SK-N-SH (cell line): Measurements from ENCODE around the gene TIMM17B. TPM values are rescaled to one million over a fixed set of nuclear protein-coding genes. Genes with fewer than 3 reads are reported as not detected.
A peak's percentile ranks its signal among the peaks of the same experiment; 100 is the strongest.
"Not testable (repeated sequence)": the region's sequence is repeated elsewhere in the genome, so short reads cannot be mapped to it uniquely, and the experiment has no call there.

Experiments
- CTCF ChIA-PET: fragments of 300-600, 350-600 bp; formaldehyde crosslinking; extraction: SDS; loops from one replicate; lab custom pipeline; 2021; lab: Yijun Ruan, JAX
- POLR2A ChIA-PET: fragments of 350-600 bp; sonication (Branson Sonifier 250); formaldehyde crosslinking; extraction: SDS; loops from one replicate; lab custom pipeline; 2020; ENCODE audit warnings: antibody characterized with exemption, inconsistent platforms; lab: Yijun Ruan, JAX
- DNase-seq: peaks from one replicate; pipeline ENCODE4 v3.0.0; 2012
- H2AFZ ChIP-seq: fragments of 200-600 bp; sonication (generic); 2 replicates; pipeline ENCODE4 v1.8.1; 2016; ENCODE audit warnings: antibody characterized with exemption, mild to moderate bottlenecking, low read depth
- H3F3A ChIP-seq: fragments of 200-600 bp; sonication (generic); replicated peaks from 2 replicates; pipeline ENCODE3; 2016; ENCODE audit warnings: antibody characterized with exemption, mild to moderate bottlenecking; ENCODE audit not compliant: insufficient read depth
- H3K27ac ChIP-seq, 2 experiments: fragments of 200-500 bp in 1 of 2; fragments of 200-600 bp in 1 of 2; sonication (Bioruptor generic) in 1 of 2; sonication (generic), shearing (Covaris generic) in 1 of 2; 2 replicates each; pipeline versions ENCODE4 v1.5.1 to v1.6.1; 2014 to 2016; ENCODE audit warnings: low read depth in 2 of 2, inconsistent platforms in 1 of 2, low read length in 1 of 2, mild to moderate bottlenecking in 1 of 2, mixed read lengths in 1 of 2
- H3K27me3 ChIP-seq: fragments of 200-600 bp; sonication (generic), shearing (Covaris generic); 2 replicates; pipeline ENCODE4 v1.6.1; 2016; ENCODE audit warnings: mixed run types; ENCODE audit not compliant: insufficient read depth
- H3K36me3 ChIP-seq, 2 experiments: fragments of 200-500 bp in 1 of 2; fragments of 200-600 bp in 1 of 2; sonication (Bioruptor generic) in 1 of 2; sonication (generic) in 1 of 2; replicated peaks in 1 of 2; 2 replicates each; pipeline versions ENCODE3 to v1.5.1; 2014 to 2016; ENCODE audit warnings: low read length in 1 of 2, mild to moderate bottlenecking in 1 of 2; ENCODE audit not compliant: insufficient read depth in 2 of 2, control insufficient read depth in 1 of 2
- H3K4me1 ChIP-seq, 2 experiments: fragments of 200-500 bp in 1 of 2; fragments of 200-600 bp in 1 of 2; sonication (Bioruptor generic) in 1 of 2; sonication (generic), shearing (Covaris generic) in 1 of 2; 2 replicates each; pipeline versions ENCODE4 v1.5.1 to v1.6.1; 2014 to 2016; ENCODE audit warnings: low read depth in 1 of 2, low read length in 1 of 2, mixed run types in 1 of 2; ENCODE audit not compliant: insufficient read depth in 2 of 2, control insufficient read depth in 1 of 2
- H3K4me2 ChIP-seq: fragments of 200-600 bp; sonication (generic), shearing (Covaris generic); 2 replicates; pipeline ENCODE4 v1.6.1; 2017; ENCODE audit warnings: mixed run types
- H3K4me3 ChIP-seq, 2 experiments: fragments of 200-500 bp in 1 of 2; fragments of 200-600 bp in 1 of 2; sonication (Bioruptor generic) in 1 of 2; sonication (generic), shearing (Covaris generic) in 1 of 2; 2 replicates each; pipeline versions ENCODE4 v1.5.1 to v1.8.1; 2014 to 2016; ENCODE audit warnings: low read depth in 2 of 2, inconsistent platforms in 1 of 2, low read length in 1 of 2, mild to moderate bottlenecking in 1 of 2, mixed read lengths in 1 of 2, moderate library complexity in 1 of 2
- H3K79me2 ChIP-seq: fragments of 200-600 bp; sonication (generic); 2 replicates; pipeline ENCODE4 v1.8.1; 2017; ENCODE audit warnings: mild to moderate bottlenecking; ENCODE audit not compliant: insufficient read depth
- H3K9ac ChIP-seq: fragments of 200-600 bp; sonication (generic); 2 replicates; pipeline ENCODE4 v1.6.1; 2017; ENCODE audit warnings: mixed run types
- H3K9me2 ChIP-seq: fragments of 200-600 bp; sonication (generic); 2 replicates; pipeline ENCODE4 v1.6.1; 2017; ENCODE audit warnings: mixed run types
- H3K9me3 ChIP-seq: fragments of 200-600 bp; sonication (generic); 2 replicates; pipeline ENCODE4 v1.6.1; 2017; ENCODE audit warnings: mixed run types, mild to moderate bottlenecking, moderate library complexity
- H4K20me1 ChIP-seq: fragments of 200-600 bp; sonication (generic); 2 replicates; pipeline ENCODE4 v1.6.1; 2017; ENCODE audit warnings: mild to moderate bottlenecking, mixed run types; ENCODE audit not compliant: insufficient read depth
- EZH2phosphoT487 ChIP-seq: fragments of 200-600 bp; sonication (generic); IDR thresholded peaks from 2 replicates; pipeline ENCODE4 v1.6.1; 2017; ENCODE audit warnings: low read depth, mixed run types, mild to moderate bottlenecking, antibody characterized with exemption, moderate library complexity, borderline replicate concordance
- FOSL2 ChIP-seq: IDR thresholded peaks from 2 replicates; pipeline ENCODE4 v1.4.0; 2012; ENCODE audit warnings: low read depth, mild to moderate bottlenecking, moderate library complexity, borderline replicate concordance
- FOXJ3 ChIP-seq: sonication (generic); formaldehyde crosslinking; IDR thresholded peaks from 2 replicates; pipeline ENCODE4 v1.5.1; 2020; ENCODE audit warnings: mild to moderate bottlenecking, missing genetic modification reagents
- GATA2 ChIP-seq: sonication (generic); formaldehyde crosslinking; IDR thresholded peaks from 2 replicates; pipeline ENCODE4 v1.5.0; 2020; ENCODE audit warnings: mild to moderate bottlenecking, missing genetic modification reagents
- JUND ChIP-seq: IDR thresholded peaks from 2 replicates; pipeline ENCODE4 v1.4.0; 2012
- MAX ChIP-seq: IDR thresholded peaks from 2 replicates; pipeline ENCODE4 v1.4.0; 2012; ENCODE audit warnings: low read depth
- NRF1 ChIP-seq: IDR thresholded peaks from 2 replicates; pipeline ENCODE4 v1.6.1; 2012; ENCODE audit warnings: low read depth, mild to moderate bottlenecking, low read length
- RFX5 ChIP-seq: IDR thresholded peaks from 2 replicates; pipeline ENCODE4 v1.6.1; 2012; ENCODE audit warnings: mild to moderate bottlenecking, improper control_type of control experiment, low read length
- SIN3A ChIP-seq: IDR thresholded peaks from 2 replicates; pipeline ENCODE4 v1.6.1; 2012; ENCODE audit warnings: low read depth, mild to moderate bottlenecking, low read length, moderate library complexity, borderline replicate concordance
- TEAD4 ChIP-seq: IDR thresholded peaks from 2 replicates; pipeline ENCODE4 v1.4.0; 2012; ENCODE audit warnings: mild to moderate bottlenecking, borderline replicate concordance; ENCODE audit not compliant: insufficient read depth
- USF1 ChIP-seq: IDR thresholded peaks from 2 replicates; pipeline ENCODE4 v1.4.0; 2012; ENCODE audit warnings: low read depth, borderline replicate concordance
- YY1 ChIP-seq: IDR thresholded peaks from 2 replicates; pipeline ENCODE4 v1.4.0; 2012; ENCODE audit warnings: low read depth, mild to moderate bottlenecking
- WGBS: methylation state at CpG from one replicate; pipeline ENCODE4 v1.1.6; 2017; ENCODE audit warnings: low lambda C conversion rate; 5-methylcytosine and 5-hydroxymethylcytosine counted together
- polyA plus RNA-seq, 3 experiments: library from polyadenylated mRNA; depleted of rRNA; stranded (reverse); fragments of >200 nt; gene quantifications; 2 replicates each; pipeline ENCODE4 v1.2.3, GENCODE V29; 2012

Gene TIMM17B
- polyA plus RNA-seq, 1 of the 3 experiments (the other 2 are of a cell fraction): 87.0 TPM

- no peak for TF ChIP-seq USF1
- no peak for TF ChIP-seq GATA2 (CRISPR knock-in tag)
- TF ChIP-seq TEAD4: no peak
- no peak for TF ChIP-seq YY1
- TF ChIP-seq, all 33 proteins: peak for 0
Measured at GRCh38 chrX:48890934-48891401, 6.6 kb downstream of the TIMM17B start (continued).

- POLR2A ChIA-PET: interaction anchor here (1.5 kb wide), 1 partner anchor 21 kb away, joined by 3 read pairs; the partner anchor contains the start of gene SLC35A2
- Histone ChIP-seq H4K20me1 (no peaks in the 10 kb centered on the region), H3K9me3 (no peaks in the 10 kb centered on the region), H3K27ac (no peak overlapping the region; a peak in 1 of 4 replicates), H3K9ac (peak overlapping the region; percentile 54; the same call in 1 of the 2 replicates), H3K36me3 (peaks cover 0 to 2% of the 10 kb centered on the region in 2 experiments), H3K79me2 (no peaks in the 10 kb centered on the region), H3K4me2 (peak overlapping the region; percentile 76; the same call in 1 of the 2 replicates), H2AFZ (peak overlapping the region; percentile 59; the same call in 1 of the 2 replicates), H3K4me1 (peaks cover 0 to 7% of the 10 kb centered on the region in 2 experiments; a peak in 1 of 4 replicates), H3K4me3 (peak overlapping the region; percentile 42 to 57; a peak in 3 of 4 replicates), H3K27me3 (peaks cover 20% of the 10 kb centered on the region; the same call in 1 of the 2 replicates), H3K9me2 (no peaks in the 10 kb centered on the region), H3F3A (peaks cover 3% of the 10 kb centered on the region)
- WGBS: 57% methylated on average over 12 of the region's 15 CpGs
- CTCF ChIA-PET: no interaction called here
- TF ChIP-seq SIN3A (no peak), JUND (no peak), NRF1 (no peak), MAX (no peak), RFX5 (no peak), FOSL2 (no peak), EZH2phosphoT487 (no peak), FOXJ3 (no peak), TEAD4 (no peak)
- no peak for DNase-seq
Measured at GRCh38 chrX:48890296-48890925, 7.2 kb downstream of the TIMM17B start.

GRCh38 chrX:48886586-48886985 is 11.0 kb downstream of the TIMM17B start:
- H3K4me1 ChIP-seq, H3K27ac ChIP-seq, H4K20me1 ChIP-seq, H3K36me3 ChIP-seq, H3K9me3 ChIP-seq, DNase-seq, H2AFZ ChIP-seq, H3K4me3 ChIP-seq, H3K79me2 ChIP-seq, H3K9me2 ChIP-seq, H3K9ac ChIP-seq, H3K4me2 ChIP-seq, H3F3A ChIP-seq, POLR2A ChIA-PET, CTCF ChIA-PET: not testable (repeated sequence)
- WGBS: 30% methylated on average over 5 of the region's 5 CpGs
- peaks cover 44% of the 10 kb centered on the region; the same call in 1 of the 2 replicates for H3K27me3 ChIP-seq
